GM19239 (cell line): ENCODE measurements around the gene LHFPL3.
A peak's percentile ranks its signal among the peaks of the same experiment; 100 is the strongest.

ENCODE experiments used
- DNase-seq: peaks from one replicate; pipeline ENCODE4 v3.0.0; 2011; ENCODE audit warnings: low spot score; ENCODE audit not compliant: insufficient read length
- FAIRE-seq: peaks from 2 replicates; lab custom pipeline; 2011; peaks lifted over from hg19 to GRCh38; lab: Jason Lieb, UNC

Gene LHFPL3

GRCh38 chr7:104818961-104819880, 490.8 kb downstream of the LHFPL3 start:
- DNase-seq (no peak), FAIRE-seq (no peak)

GRCh38 chr7:104820836-104821535, 492.6 kb downstream of the LHFPL3 start:
- FAIRE-seq (no peak), DNase-seq (no peak)

GRCh38 chr7:104823177-104823576, 494.8 kb downstream of the LHFPL3 start:
- DNase-seq (no peak), FAIRE-seq (no peak)

DNA sequence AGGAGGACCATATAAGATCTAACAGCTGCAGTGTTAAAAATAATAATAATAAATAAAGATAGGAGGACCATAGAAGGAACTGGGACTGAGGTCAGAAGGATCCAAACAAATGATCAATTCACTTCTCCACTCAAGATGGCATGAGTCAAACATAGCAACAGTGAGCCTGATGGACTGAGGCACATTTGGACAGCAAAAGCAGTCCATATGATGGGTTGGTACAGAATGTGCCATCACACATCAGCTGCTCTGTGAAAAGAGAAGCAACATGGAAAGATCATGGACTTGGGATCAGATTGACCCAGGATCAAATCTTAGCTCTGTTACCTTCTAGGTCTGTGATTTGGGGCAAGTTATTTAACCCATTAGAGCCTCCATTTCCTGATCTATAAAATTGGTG, 496.7 kb downstream of the LHFPL3 start:
- no peak for DNase-seq
- no peak for FAIRE-seq

DNA sequence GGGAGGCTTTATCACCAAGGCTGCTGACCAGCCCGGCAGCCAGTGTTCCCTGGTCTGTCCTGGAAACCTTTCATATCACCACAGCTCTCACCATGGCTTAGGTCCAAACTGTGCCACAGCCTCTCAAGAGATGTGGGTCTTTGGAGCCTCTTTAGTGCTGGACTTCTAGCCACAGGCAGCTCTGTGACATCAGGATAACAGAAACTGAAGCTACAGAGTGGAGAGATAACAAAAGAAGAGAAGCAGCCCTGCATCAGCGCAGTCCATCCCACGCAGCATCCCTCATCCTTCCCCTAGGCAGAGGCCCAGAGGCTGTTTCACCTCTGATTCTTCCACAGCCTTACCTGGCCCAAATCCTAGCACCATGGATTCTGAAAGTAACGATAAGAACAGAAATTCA, 497.7 kb downstream of the LHFPL3 start:
- DNase-seq (no peak), FAIRE-seq (no peak)

DNA sequence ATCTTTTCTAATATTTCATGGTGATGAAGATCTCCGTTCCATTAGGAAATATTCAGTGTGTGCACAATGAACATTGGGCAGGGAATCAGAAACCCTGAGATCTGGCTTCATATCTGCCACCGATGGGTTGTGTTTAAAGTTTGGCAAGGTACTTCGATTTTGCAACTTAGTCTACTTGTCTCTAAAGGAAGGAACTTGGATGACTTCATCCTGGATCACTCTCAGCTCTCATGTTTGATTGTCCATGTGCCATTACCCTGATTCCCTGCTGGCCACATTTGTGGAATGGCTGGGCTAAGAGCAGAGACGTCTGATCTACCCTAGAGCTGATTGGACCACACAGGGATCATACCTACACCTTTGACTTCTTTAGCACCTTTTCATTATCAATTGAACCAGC, 508.6 kb downstream of the LHFPL3 start:
- FAIRE-seq: no peak
- DNase-seq: no peak

- FAIRE-seq (no peak), DNase-seq (no peak)
Observed at GRCh38 chr7:104838537-104839299, 510.3 kb downstream of the LHFPL3 start.

DNA sequence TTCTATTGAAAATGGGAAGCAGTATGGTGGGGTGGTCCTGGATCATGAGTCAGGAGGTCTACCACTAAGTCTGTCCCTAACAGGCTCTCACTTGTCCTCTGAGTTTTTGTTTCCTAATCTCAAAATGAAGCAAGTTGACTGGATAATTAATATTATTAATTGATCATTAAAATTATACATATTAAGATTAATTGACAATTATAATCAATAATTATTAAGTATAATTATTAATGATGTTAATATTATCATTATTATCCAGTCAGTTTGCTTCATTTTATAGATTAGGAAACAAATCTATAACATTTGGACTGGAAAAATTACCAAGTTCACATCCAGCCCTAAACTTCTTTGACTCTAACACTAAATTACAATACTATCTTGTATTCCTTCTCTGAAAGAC, 511.4 kb downstream of the LHFPL3 start:
- FAIRE-seq: no peak
- no peak for DNase-seq

DNA sequence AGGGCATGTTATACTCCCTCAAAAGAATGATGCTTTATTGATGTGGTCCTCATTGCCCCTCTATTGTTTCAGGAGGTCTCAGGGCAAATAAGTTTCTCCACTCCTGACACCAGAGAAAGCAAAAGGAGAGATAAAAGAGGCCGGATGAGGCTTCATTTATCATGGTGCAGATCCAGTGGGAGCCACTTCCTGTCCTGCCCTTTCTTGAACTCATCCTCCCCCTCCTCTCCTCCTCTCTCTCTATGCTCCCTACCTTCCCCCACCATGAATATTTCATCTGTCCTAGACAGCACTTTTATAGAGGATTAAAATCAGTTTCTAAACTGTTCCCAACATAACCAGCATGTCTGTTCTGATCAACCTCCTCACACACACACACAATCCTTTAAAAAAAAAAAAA, 513.4 kb downstream of the LHFPL3 start:
- no peak for FAIRE-seq
- no peak for DNase-seq

DNA sequence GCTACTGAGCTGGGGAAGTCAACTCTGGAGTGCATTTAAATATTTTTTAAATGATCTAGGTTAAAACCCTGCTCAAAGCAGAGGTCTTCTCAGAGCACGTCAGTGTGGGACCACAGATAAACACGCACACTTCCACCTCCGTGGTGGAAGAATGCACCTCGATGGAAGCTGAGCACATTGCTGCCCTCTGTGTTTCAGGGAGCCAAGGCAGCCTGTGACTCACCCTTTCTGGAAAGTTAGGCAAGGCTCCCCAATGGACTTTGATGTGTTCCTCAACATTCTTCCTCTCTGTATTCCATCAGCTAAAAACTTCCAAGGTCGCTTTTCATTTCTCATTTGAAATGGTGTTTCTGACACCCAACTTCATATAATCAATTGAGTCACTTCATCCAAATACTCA, 514.8 kb downstream of the LHFPL3 start:
- FAIRE-seq: no peak
- DNase-seq: no peak

DNA sequence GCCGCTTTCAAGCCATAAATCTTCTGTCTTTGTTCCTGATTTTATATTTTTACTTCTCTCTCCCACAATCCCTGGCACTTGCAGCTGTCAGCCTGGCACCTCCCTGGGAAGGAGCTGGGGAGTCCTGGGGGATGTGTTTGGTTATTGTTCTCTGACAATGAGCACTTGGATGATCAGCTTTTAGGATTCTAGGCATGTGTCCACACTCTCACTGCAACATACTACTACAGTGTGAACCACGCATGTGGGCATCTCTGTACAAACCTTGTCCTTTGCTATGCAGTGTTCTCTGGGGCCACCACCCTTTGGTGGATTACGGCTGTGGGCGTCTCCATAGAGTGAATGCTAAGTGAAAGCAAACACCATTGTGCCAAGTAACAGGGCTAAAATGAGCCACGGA, 517.2 kb downstream of the LHFPL3 start:
- DNase-seq (no peak), FAIRE-seq (no peak)

- DNase-seq (no peak), FAIRE-seq (no peak)
Observed at GRCh38 chr7:104846731-104847130, 518.3 kb downstream of the LHFPL3 start.

DNA sequence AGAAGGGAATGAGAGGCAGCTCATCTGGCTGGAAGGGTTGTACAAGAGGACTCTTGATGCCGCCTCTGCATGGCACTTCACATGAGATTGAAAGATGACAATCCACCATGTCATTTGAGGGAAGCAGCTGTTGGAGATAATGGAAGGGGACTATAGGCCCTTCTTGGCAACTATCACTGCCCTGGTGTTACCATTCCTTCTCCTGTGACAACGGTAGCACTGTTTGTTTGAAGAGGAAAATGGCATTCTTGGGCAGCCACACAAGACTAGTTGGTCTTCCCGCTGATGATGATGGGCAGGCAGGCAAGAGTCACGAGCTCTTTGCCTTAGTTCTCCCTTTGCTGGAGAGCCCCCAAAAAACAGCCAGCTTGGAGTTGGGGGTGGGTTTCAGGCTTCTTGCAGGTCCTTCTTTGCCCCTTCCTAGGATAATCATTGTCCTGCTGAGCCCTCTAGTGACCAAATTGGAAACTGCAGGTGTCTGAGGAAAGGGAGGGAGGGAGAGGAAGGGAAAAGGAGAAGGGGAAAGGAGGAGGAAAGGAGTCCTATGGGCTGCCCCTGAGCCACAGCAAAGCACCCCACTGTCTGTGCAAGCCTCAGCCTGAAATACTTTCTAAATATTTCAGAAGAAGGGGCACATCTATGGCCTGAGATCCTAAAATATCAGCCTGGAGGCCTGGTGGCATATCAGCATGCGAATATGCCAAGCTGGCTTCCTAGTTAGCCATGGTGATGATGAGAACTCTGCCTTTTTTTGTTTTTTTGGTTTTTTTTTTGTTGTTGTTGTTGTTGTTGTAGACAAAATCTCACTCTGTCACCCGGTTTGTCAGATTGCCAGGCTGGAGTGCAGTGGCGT, 520.0 kb downstream of the LHFPL3 start:
- peak; percentile 86 for FAIRE-seq
- DNase-seq: peak; percentile 56

DNA sequence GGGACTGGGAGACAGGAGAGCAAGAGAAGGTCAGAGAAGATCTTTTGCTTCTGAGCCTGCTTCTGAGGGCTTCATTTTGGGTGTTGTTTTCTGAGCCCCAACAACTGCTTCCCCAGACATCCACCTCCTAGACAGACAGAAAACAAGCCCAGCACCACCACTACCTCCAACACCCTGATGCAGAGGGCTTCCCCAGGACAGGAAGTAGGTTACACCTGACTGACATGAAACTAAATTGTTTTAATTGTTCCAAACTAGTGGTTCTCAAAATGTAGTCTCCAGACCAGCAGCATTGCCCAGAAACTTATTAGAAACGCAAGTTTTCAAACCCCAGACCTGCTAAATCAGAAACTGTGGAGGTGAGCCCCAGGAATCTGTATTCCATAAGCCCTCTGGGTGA, 522.0 kb downstream of the LHFPL3 start:
- FAIRE-seq: no peak
- DNase-seq: no peak

GRCh38 chr7:104851268-104851667, 522.9 kb downstream of the LHFPL3 start:
- FAIRE-seq (no peak), DNase-seq (no peak)

- FAIRE-seq (no peak), DNase-seq (no peak)
Observed at GRCh38 chr7:104852386-104852785, 524.0 kb downstream of the LHFPL3 start.

GRCh38 chr7:104855861-104856260, 527.5 kb downstream of the LHFPL3 start:
- DNase-seq (no peak), FAIRE-seq (no peak)

GRCh38 chr7:104857458-104858425, 529.3 kb downstream of the LHFPL3 start:
- FAIRE-seq (peak; percentile 73), DNase-seq (no peak)
